Progenitor cell of endocrine pancreas (in vitro differentiated cells): ENCODE results near the gene JMY. TPM values are rescaled to one million over a fixed set of nuclear protein-coding genes. Genes with fewer than 3 reads are reported as not detected.
"Not testable (repeated sequence)": the region's sequence is repeated elsewhere in the genome, so short reads cannot be mapped to it uniquely, and the experiment has no call there.

ENCODE experiments used
- DNase-seq: peaks from one replicate; pipeline ENCODE4 v3.0.0; 2021; ENCODE audit warnings: low spot score; ENCODE audit not compliant: unreplicated experiment
- H3K27ac Mint-ChIP-seq: 2 replicates; pipeline ENCODE4 v1.8.0; 2021; ENCODE audit warnings: mild to moderate bottlenecking, moderate library complexity, mixed read lengths
- H3K27me3 Mint-ChIP-seq: 2 replicates; pipeline ENCODE4 v1.8.0; 2021; ENCODE audit warnings: mixed read lengths
- H3K36me3 Mint-ChIP-seq: 2 replicates; pipeline ENCODE4 v1.8.0; 2022; ENCODE audit warnings: mixed read lengths; ENCODE audit not compliant: insufficient read depth
- H3K4me1 Mint-ChIP-seq: 2 replicates; pipeline ENCODE4 v1.8.0; 2021; ENCODE audit warnings: low read depth, mixed read lengths
- H3K4me3 Mint-ChIP-seq: 2 replicates; pipeline ENCODE4 v1.8.0; 2021; ENCODE audit warnings: low read depth, mild to moderate bottlenecking, moderate library complexity, mixed read lengths
- H3K9me3 Mint-ChIP-seq: 2 replicates; pipeline ENCODE4 v1.8.0; 2021; ENCODE audit warnings: low read depth, mixed read lengths
- CTCF ChIP-seq: fragments of 200-600 bp; sonication (generic); IDR thresholded peaks from one replicate; pipeline ENCODE4 v1.5.0; 2021; ENCODE audit warnings: antibody characterized with exemption, mild to moderate bottlenecking; ENCODE audit not compliant: unreplicated experiment
- total RNA-seq: library from RNA; stranded (reverse); gene quantifications from 2 replicates; pipeline ENCODE4 v1.2.1, GENCODE V29; 2021

JMY gene
- total RNA-seq, 1 donor from 2014 or later = 15.0 TPM

GRCh38 chr5:79237740-79238560 lies 2.0 kb downstream of the JMY start:
- no peak for TF ChIP-seq CTCF
- Mint-ChIP-seq H3K4me1 (peaks cover 14% of the 10 kb centered on the region), H3K9me3 (no peaks in the 10 kb centered on the region), H3K27ac (peak overlapping the region; percentile 80), H3K36me3 (no peaks in the 10 kb centered on the region), H3K4me3 (peak overlapping the region; percentile 96), H3K27me3 (no peaks in the 10 kb centered on the region)
- no peak for DNase-seq

- no peak overlapping the region for H3K4me3 Mint-ChIP-seq
Measured at GRCh38 chr5:79240561-79240960, 4.6 kb downstream of the JMY start.

DNA sequence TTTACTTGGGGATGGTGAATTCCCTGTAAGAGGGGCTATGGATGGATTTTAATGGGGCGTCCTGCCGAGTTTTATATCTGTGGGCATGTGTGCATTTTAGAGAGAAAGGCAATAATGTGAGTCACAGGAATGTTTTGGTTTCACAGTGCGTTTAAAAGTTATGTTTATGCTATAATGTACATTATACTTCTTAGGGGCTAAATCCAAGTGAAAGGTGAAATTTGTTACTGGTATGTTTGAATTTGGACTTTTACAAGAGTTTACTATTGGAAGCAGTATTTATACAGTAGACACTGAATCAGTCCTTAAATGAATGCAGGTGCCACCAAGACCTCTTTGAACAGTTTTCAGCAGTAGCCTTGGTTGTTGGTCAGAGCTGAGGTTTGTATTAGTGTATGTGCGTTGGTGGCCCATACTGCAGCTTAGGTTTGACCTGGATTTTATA lies 5.6 kb downstream of the JMY start:
- no peak for DNase-seq
- no peak for TF ChIP-seq CTCF
- Mint-ChIP-seq H3K36me3 (no peaks in the 10 kb centered on the region), H3K4me3 (no peak overlapping the region), H3K4me1 (peaks cover 16% of the 10 kb centered on the region), H3K27ac (no peak overlapping the region), H3K9me3 (no peaks in the 10 kb centered on the region), H3K27me3 (no peaks in the 10 kb centered on the region)

More at GRCh38 chr5:79240561-79240960, 4.6 kb downstream of the JMY start:
- no peaks in the 10 kb centered on the region for H3K27me3 Mint-ChIP-seq
- H3K36me3 Mint-ChIP-seq = no peaks in the 10 kb centered on the region
- no peak for TF ChIP-seq CTCF
- peaks cover 15% of the 10 kb centered on the region for H3K4me1 Mint-ChIP-seq
- no peaks in the 10 kb centered on the region for H3K9me3 Mint-ChIP-seq
- no peak for DNase-seq
- peak overlapping the region; percentile 8 for H3K27ac Mint-ChIP-seq

GRCh38 chr5:79242242-79243039 lies 6.5 kb downstream of the JMY start:
- no peaks in the 10 kb centered on the region for H3K27me3 Mint-ChIP-seq
- no peak for TF ChIP-seq CTCF
- no peaks in the 10 kb centered on the region for H3K36me3 Mint-ChIP-seq
- peaks cover 16% of the 10 kb centered on the region for H3K4me1 Mint-ChIP-seq
- no peaks in the 10 kb centered on the region for H3K9me3 Mint-ChIP-seq
- no peak overlapping the region for H3K27ac Mint-ChIP-seq
- H3K4me3 Mint-ChIP-seq = no peak overlapping the region
- DNase-seq = no peak

DNA sequence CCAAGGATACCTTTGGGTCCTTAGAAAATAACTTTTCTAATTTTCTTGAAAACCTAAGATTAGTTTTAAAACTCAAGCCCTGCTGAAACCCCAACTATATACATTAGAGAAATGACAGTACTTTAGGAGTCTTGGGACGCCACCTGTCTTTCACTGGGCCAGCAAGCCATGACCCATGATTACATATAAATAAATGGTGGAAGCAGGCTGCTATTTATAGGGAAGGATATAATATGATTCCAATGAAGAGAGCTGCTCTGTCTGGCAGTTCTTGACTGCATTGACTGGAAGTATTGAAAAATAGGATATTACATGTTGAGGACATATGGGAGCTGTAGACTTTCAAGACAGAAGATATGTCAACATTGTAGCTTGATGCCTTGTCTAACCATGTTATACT lies 7.3 kb downstream of the JMY start:
- peaks cover 12% of the 10 kb centered on the region for H3K4me1 Mint-ChIP-seq
- no peak overlapping the region for H3K27ac Mint-ChIP-seq
- no peaks in the 10 kb centered on the region for H3K9me3 Mint-ChIP-seq
- H3K27me3 Mint-ChIP-seq = no peaks in the 10 kb centered on the region
- H3K36me3 Mint-ChIP-seq = no peaks in the 10 kb centered on the region
- no peak overlapping the region for H3K4me3 Mint-ChIP-seq
- TF ChIP-seq CTCF = no peak
- DNase-seq = no peak

DNA sequence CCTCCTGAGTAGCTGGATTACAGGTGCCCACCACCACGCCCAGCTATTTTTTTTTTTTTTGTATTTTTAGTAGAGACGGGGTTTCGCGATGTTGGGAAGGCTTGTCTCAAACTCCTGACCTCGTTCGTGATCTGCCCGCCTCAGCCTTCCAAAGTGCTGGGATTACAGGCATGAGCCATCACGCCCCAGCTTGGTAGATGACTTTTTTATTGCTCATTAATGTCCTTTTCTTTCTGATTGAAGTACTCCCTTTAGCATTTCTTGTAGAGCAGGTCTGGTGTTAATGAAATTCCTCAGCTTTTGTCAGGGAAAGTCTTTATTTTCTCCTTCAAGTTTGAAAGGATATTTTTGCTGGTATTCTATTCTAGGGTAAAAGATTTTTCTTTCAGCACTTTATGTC lies 18.1 kb downstream of the JMY start:
- Mint-ChIP-seq H3K9me3 (peaks cover 11% of the 10 kb centered on the region), H3K4me1 (peaks cover 20% of the 10 kb centered on the region), H3K36me3 (peaks cover 13% of the 10 kb centered on the region), H3K27ac (peak overlapping the region; percentile 19)
- H3K27me3 Mint-ChIP-seq, DNase-seq, H3K4me3 Mint-ChIP-seq: not testable (repeated sequence)
